AG04450 (cell line): ENCODE data around the gene HCN4. TPM values are rescaled to one million over a fixed set of nuclear protein-coding genes. Genes with fewer than 3 reads are reported as not detected.

Experiments
- CTCF ChIA-PET: fragments of 300-600, 350-600 bp; formaldehyde crosslinking; extraction: SDS; loops from one replicate; lab custom pipeline; 2022; ENCODE audit warnings: antibody characterized with exemption, inconsistent platforms; lab: Charles Lee
- POLR2A ChIA-PET: fragments of 350-600 bp; formaldehyde crosslinking; extraction: SDS; loops from one replicate; lab custom pipeline; 2021; ENCODE audit warnings: antibody characterized with exemption, inconsistent platforms; lab: Yijun Ruan, JAX
- DNase-seq: peaks from one replicate; pipeline ENCODE4 v3.0.0-alpha.2; 2011; ENCODE audit warnings: low read depth, low spot score
- H3K27ac ChIP-seq: one replicate; pipeline ENCODE4 v1.5.1; 2012; ENCODE audit warnings: low read depth, low read length, control low read depth
- H3K27me3 ChIP-seq: one replicate; pipeline ENCODE4 v1.6.0; 2012; ENCODE audit warnings: low read length; ENCODE audit not compliant: control insufficient read depth, insufficient read depth
- H3K4me3 ChIP-seq: 2 replicates; pipeline ENCODE4 v1.5.1; 2011; ENCODE audit warnings: mild to moderate bottlenecking, low read depth, low read length, control low read depth
- H3K9me3 ChIP-seq: 2 replicates; pipeline ENCODE4 v1.5.1; 2012; ENCODE audit warnings: low read length; ENCODE audit not compliant: control insufficient read depth, insufficient read depth
- CTCF ChIP-seq: IDR thresholded peaks from 2 replicates; pipeline ENCODE4 v1.5.1; 2011; ENCODE audit warnings: low read depth, low read length, control low read depth, inconsistent platforms
- polyA plus RNA-seq: library from polyadenylated mRNA; depleted of rRNA; stranded (reverse); fragments of >200 nt; gene quantifications from 2 replicates; pipeline ENCODE4 v1.2.3, GENCODE V29; 2011; rRNA removed

Gene HCN4
- polyA plus RNA-seq, 1 experiment = not detected

GRCh38 chr15:73273181-73274002 lies 95.4 kb downstream of the HCN4 start:
- DNase-seq = peak; percentile 16
- H3K27ac ChIP-seq = no peak overlapping the region
- H3K4me3 ChIP-seq = no peak overlapping the region
- ChIA-PET CTCF (interaction anchor here (0.6 to 9.4 kb wide), 21 partner anchors 10 to 673 kb away, joined by 3 to 161 read pairs (median 4); no protein-coding TSS in a partner anchor), POLR2A (no interaction called here)
- TF ChIP-seq CTCF = peak; percentile 82
- H3K27me3 ChIP-seq = no peaks in the 10 kb centered on the region
- H3K9me3 ChIP-seq = no peaks in the 10 kb centered on the region

- CTCF ChIA-PET = interaction anchor here (9.4 kb wide), 1 partner anchor 28 kb away, joined by 161 read pairs; no protein-coding TSS in a partner anchor
- no peak for TF ChIP-seq CTCF
- Histone ChIP-seq H3K9me3 (no peaks in the 10 kb centered on the region), H3K27ac (no peak overlapping the region), H3K27me3 (no peaks in the 10 kb centered on the region), H3K4me3 (no peak overlapping the region)
- POLR2A ChIA-PET = no interaction called here
- DNase-seq = no peak
Observed at GRCh38 chr15:73270366-73271097, 98.2 kb downstream of the HCN4 start.

Other genes with a start within 250 kb of the HCN4 start
- not detected in 2 replicates for gene REC114, start 74.2 kb upstream of the HCN4 start, polyA plus RNA-seq